ENCODE data around the gene MYH14.

The MYH14 gene

GRCh38 chr19:50181121-50181520 is 22.3 kb upstream of the MYH14 start:
- Histone ChIP-seq H3K36me3 (ENCODE audit: control insufficient read depth, low read length) (no peaks in the 10 kb centered on the region), H3K4me2 (ENCODE audit: low read length) (no peak overlapping the region), H3K9me3 (ENCODE audit: control insufficient read depth, insufficient read depth, low read length) (no peaks in the 10 kb centered on the region)

GRCh38 chr19:50184196-50184595 is 19.2 kb upstream of the MYH14 start:
- H3K4me3 ChIP-seq (ENCODE audit: low read length) = no peak overlapping the region
- no peaks in the 10 kb centered on the region for H3K36me3 ChIP-seq (ENCODE audit: control insufficient read depth, low read length)
- H3F3A ChIP-seq (ENCODE audit: control insufficient read depth, insufficient read depth) = no peaks in the 10 kb centered on the region
- H3K4me1 ChIP-seq (ENCODE audit: control insufficient read depth, low read length) = no peaks in the 10 kb centered on the region
- TF ChIP-seq EZH2phosphoT487 (IDR thresholded peaks at IDR 0.05; ENCODE audit: borderline replicate concordance, low read length) = no peak
- no peak for TF ChIP-seq CTCF (IDR thresholded peaks at IDR 0.05; ENCODE audit: low read depth, low read length, poor library complexity, severe bottlenecking)
- no peaks in the 10 kb centered on the region for H3K79me2 ChIP-seq (ENCODE audit: control insufficient read depth, low read length)
- H3K27ac ChIP-seq (ENCODE audit: low read depth, low read length) = no peak overlapping the region
- no peaks in the 10 kb centered on the region for H3K27me3 ChIP-seq (ENCODE audit: control insufficient read depth, low read length)
- no peaks in the 10 kb centered on the region for H3K9me3 ChIP-seq (ENCODE audit: control insufficient read depth, insufficient read depth, low read length)
- no peak overlapping the region for H3K4me2 ChIP-seq (ENCODE audit: low read length)
- no peaks in the 10 kb centered on the region for H3K9me2 ChIP-seq (replicated peaks; ENCODE audit: control insufficient read depth, low read length)
- H4K20me1 ChIP-seq (ENCODE audit: control insufficient read depth, insufficient read depth, low read depth, low read length) = no peaks in the 10 kb centered on the region

More at GRCh38 chr19:50181121-50181520, 22.3 kb upstream of the MYH14 start:
- no peak for TF ChIP-seq EZH2phosphoT487 (IDR thresholded peaks at IDR 0.05; ENCODE audit: borderline replicate concordance, low read length)
- no peak for TF ChIP-seq CTCF (IDR thresholded peaks at IDR 0.05; ENCODE audit: low read depth, low read length, poor library complexity, severe bottlenecking)
- Histone ChIP-seq H3K9me2 (replicated peaks; ENCODE audit: control insufficient read depth, low read length) (no peaks in the 10 kb centered on the region), H3F3A (ENCODE audit: control insufficient read depth, insufficient read depth) (no peaks in the 10 kb centered on the region), H3K4me3 (ENCODE audit: low read length) (no peak overlapping the region), H3K4me1 (ENCODE audit: control insufficient read depth, low read length) (no peaks in the 10 kb centered on the region), H3K27me3 (ENCODE audit: control insufficient read depth, low read length) (no peaks in the 10 kb centered on the region), H3K79me2 (ENCODE audit: control insufficient read depth, low read length) (no peaks in the 10 kb centered on the region), H3K27ac (ENCODE audit: low read depth, low read length) (no peak overlapping the region), H4K20me1 (ENCODE audit: control insufficient read depth, insufficient read depth, low read depth, low read length) (no peaks in the 10 kb centered on the region)

- H4K20me1 ChIP-seq (ENCODE audit: control insufficient read depth, insufficient read depth, low read depth, low read length) = no peaks in the 10 kb centered on the region
- H3K9me3 ChIP-seq (ENCODE audit: control insufficient read depth, insufficient read depth, low read length) = no peaks in the 10 kb centered on the region
- H3K27ac ChIP-seq (ENCODE audit: low read depth, low read length) = no peak overlapping the region
- H3K4me1 ChIP-seq (ENCODE audit: control insufficient read depth, low read length) = no peaks in the 10 kb centered on the region
- H3K4me2 ChIP-seq (ENCODE audit: low read length) = no peak overlapping the region
- no peaks in the 10 kb centered on the region for H3K9me2 ChIP-seq (replicated peaks; ENCODE audit: control insufficient read depth, low read length)
- no peak overlapping the region for H3K4me3 ChIP-seq (ENCODE audit: low read length)
- TF ChIP-seq EZH2phosphoT487 (IDR thresholded peaks at IDR 0.05; ENCODE audit: borderline replicate concordance, low read length) = no peak
- TF ChIP-seq CTCF (IDR thresholded peaks at IDR 0.05; ENCODE audit: low read depth, low read length, poor library complexity, severe bottlenecking) = no peak
- no peaks in the 10 kb centered on the region for H3K27me3 ChIP-seq (ENCODE audit: control insufficient read depth, low read length)
- no peaks in the 10 kb centered on the region for H3K79me2 ChIP-seq (ENCODE audit: control insufficient read depth, low read length)
- no peaks in the 10 kb centered on the region for H3K36me3 ChIP-seq (ENCODE audit: control insufficient read depth, low read length)
- no peaks in the 10 kb centered on the region for H3F3A ChIP-seq (ENCODE audit: control insufficient read depth, insufficient read depth)
These were observed 15.5 kb upstream of the MYH14 start for GRCh38 chr19:50187937-50188336.

GRCh38 chr19:50189331-50189730 is 14.1 kb upstream of the MYH14 start:
- Histone ChIP-seq H3K4me3 (ENCODE audit: low read length) (no peak overlapping the region), H3F3A (ENCODE audit: control insufficient read depth, insufficient read depth) (no peaks in the 10 kb centered on the region), H3K36me3 (ENCODE audit: control insufficient read depth, low read length) (no peaks in the 10 kb centered on the region), H3K9me3 (ENCODE audit: control insufficient read depth, insufficient read depth, low read length) (no peaks in the 10 kb centered on the region), H3K9me2 (replicated peaks; ENCODE audit: control insufficient read depth, low read length) (no peaks in the 10 kb centered on the region), H3K27ac (ENCODE audit: low read depth, low read length) (no peak overlapping the region), H3K27me3 (ENCODE audit: control insufficient read depth, low read length) (no peaks in the 10 kb centered on the region), H3K79me2 (ENCODE audit: control insufficient read depth, low read length) (no peaks in the 10 kb centered on the region), H3K4me2 (ENCODE audit: low read length) (no peak overlapping the region), H3K4me1 (ENCODE audit: control insufficient read depth, low read length) (no peaks in the 10 kb centered on the region), H4K20me1 (ENCODE audit: control insufficient read depth, insufficient read depth, low read depth, low read length) (no peaks in the 10 kb centered on the region)
- no peak for TF ChIP-seq CTCF (IDR thresholded peaks at IDR 0.05; ENCODE audit: low read depth, low read length, poor library complexity, severe bottlenecking)
- no peak for TF ChIP-seq EZH2phosphoT487 (IDR thresholded peaks at IDR 0.05; ENCODE audit: borderline replicate concordance, low read length)

Data from DOHH2 (cell line).